Rectal smooth muscle tissue (tissue), 1 donor: ENCODE measurements around the gene OR10G8.
"Not testable (repeated sequence)": the region's sequence is repeated elsewhere in the genome, so short reads cannot be mapped to it uniquely, and the experiment has no call there.

Experiments
- H3K27ac ChIP-seq: one replicate; pipeline ENCODE4 v1.7.0; 2013; ENCODE audit warnings: low read depth, low read length, inconsistent platforms
- H3K27me3 ChIP-seq: one replicate; pipeline ENCODE4 v1.7.0; 2013; ENCODE audit warnings: low read length; ENCODE audit not compliant: control insufficient read depth, insufficient read depth
- H3K36me3 ChIP-seq: one replicate; pipeline ENCODE4 v1.7.0; 2013; ENCODE audit warnings: low read length; ENCODE audit not compliant: control insufficient read depth, insufficient read depth
- H3K4me1 ChIP-seq: one replicate; pipeline ENCODE4 v1.7.0; 2013; ENCODE audit warnings: low read length; ENCODE audit not compliant: control insufficient read depth, insufficient read depth
- H3K4me3 ChIP-seq: one replicate; pipeline ENCODE4 v1.7.0; 2013; ENCODE audit warnings: low read length
- H3K9ac ChIP-seq: one replicate; pipeline ENCODE4 v1.7.0; 2013; ENCODE audit warnings: low read length

Gene OR10G8, protein sequence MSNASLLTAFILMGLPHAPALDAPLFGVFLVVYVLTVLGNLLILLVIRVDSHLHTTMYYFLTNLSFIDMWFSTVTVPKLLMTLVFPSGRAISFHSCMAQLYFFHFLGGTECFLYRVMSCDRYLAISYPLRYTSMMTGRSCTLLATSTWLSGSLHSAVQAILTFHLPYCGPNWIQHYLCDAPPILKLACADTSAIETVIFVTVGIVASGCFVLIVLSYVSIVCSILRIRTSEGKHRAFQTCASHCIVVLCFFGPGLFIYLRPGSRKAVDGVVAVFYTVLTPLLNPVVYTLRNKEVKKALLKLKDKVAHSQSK

DNA sequence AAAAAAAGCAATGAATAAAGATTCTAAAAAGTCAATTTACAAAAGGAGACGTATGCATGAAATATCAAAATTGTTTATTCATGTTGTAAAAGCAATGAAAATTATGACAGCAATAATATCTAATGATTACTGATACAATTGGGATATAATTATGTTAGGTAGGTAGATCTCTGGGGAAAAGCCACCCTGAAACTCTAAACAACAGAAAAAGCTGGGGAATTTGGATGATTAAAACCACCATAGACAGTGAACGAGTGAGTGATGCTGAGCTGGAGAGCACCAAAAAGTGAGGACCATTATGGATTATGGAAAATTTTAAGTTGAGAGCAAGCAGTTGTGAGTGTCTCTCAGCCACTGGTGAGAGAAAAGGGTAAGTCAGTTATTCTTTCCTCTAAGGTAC, at the start of gene OR10G8:
OR10G8 (plus strand) TSS at position 301 of the 400 bp plus-strand sequence. CDS start 2,825 bp downstream, outside the sequence.
- Histone ChIP-seq H3K9ac (no peak within 1 kb of the TSS), H3K36me3 (no peaks in the 10 kb centered on the region), H3K27me3 (no peaks in the 10 kb centered on the region), H3K4me3 (no peak within 1 kb of the TSS), H3K27ac (no peak within 1 kb of the TSS), H3K4me1 (no peaks in the 10 kb centered on the region)

DNA sequence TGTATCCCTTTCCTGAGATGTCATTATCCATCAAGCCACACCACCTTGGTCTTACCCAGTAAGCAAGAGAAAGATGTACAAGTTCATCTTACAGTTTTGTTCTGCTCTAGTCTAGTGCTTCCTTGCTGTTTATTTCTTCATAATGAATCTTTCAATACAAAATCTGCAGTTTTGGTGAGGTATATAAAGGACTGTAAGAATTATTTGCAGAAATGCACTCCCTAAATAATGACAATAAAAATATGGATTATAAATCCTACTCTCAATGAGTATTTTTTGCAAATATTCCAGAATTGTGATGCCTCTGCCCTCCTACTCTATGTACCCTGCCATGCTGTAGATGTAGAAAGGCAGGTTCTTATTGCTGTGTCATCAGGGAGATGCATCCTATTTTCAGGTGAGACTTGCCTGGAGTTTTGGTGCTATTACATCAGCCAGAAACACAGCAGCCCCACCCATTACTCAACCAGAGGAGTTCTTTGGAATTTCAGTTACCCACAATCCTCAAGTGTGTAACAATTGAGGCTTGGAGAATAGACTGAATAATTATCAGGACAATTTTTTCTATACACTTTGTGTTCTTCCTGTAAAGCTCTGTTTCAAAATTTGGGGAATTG, 48.8 kb upstream of the OR10G8 start, which contains the start of gene OR10S1:
OR10S1 (minus strand) TSS at position 51 of the 617 bp plus-strand sequence. CDS start 117 bp downstream, outside the sequence.
- Histone ChIP-seq H3K27ac (no peak within 1 kb of the TSS), H3K4me1 (no peaks in the 10 kb centered on the region), H3K9ac (no peak within 1 kb of the TSS), H3K27me3 (no peaks in the 10 kb centered on the region), H3K4me3 (no peak within 1 kb of the TSS), H3K36me3 (no peaks in the 10 kb centered on the region)

DNA sequence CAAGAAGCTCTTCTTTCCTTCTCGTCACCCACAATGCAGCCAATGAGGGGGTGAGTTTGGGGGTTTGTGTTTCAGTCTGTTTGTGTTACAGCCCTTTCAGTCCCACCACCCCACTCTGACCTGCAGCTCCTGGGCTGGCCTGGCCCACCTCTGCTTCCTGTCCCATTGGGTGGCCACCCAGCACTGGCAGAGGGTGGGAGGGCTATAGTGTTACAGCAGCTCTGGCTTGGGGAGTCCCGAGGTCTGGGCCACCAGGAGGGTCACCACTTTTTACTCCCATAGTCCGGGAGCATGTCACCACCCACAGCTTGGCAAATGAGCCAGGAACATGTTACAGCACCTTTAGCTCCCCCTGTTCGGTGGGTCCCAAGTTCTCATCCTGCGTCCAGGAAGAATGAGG, 47.3 kb upstream of the OR10G8 start:
- Histone ChIP-seq H3K4me3 (no peak overlapping the region), H3K4me1 (no peaks in the 10 kb centered on the region), H3K27ac (no peak overlapping the region), H3K27me3 (no peaks in the 10 kb centered on the region), H3K9ac (no peak overlapping the region), H3K36me3 (no peaks in the 10 kb centered on the region)

DNA sequence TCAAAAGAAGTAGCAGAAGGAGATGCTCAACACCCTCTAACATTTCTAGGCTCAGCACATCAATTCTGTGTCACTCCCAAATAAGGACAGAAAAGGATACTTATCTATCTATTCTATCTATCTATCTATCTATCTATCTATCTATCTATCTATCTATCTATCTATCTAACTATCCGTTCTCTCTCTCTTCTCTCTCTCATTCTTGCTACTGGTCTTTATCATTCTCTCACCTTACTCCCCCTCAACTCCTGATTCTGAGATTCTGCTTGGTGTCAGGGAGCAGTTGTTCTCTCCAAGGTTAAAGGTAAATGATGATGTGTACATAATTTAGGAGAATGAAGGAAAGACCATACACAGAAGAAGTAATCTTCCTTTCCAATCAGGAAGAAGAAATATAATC, 31.5 kb upstream of the OR10G8 start, which contains the start of gene OR10G6:
OR10G6 (minus strand) TSS at position 43 of the 400 bp plus-strand sequence; CDS start at position 43, 0 bp downstream.
- Histone ChIP-seq H3K27me3 (no peaks in the 10 kb centered on the region), H3K4me3 (no peak within 1 kb of the TSS), H3K27ac (no peak within 1 kb of the TSS), H3K36me3 (no peaks in the 10 kb centered on the region), H3K4me1 (no peaks in the 10 kb centered on the region), H3K9ac (no peak within 1 kb of the TSS)

DNA sequence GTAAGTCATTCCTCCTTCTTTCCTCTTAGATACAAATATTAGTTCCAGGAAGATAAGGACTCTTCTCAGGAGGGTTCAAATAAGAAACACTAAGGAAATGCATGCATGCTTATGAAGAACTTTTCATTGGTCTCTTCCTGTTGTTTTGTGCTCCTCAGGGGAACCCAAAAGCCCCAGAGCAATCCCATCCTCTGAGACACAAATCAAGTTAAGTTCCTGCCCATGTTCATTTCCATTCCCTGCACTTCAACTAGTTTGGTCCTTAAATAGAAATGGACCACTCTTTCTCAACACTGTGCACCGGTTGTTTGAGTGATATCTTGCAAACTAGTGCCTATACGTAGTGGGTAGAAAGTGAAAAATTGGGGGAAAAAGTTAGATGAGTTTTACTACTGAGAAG, 13.9 kb upstream of the OR10G8 start, which contains the start of gene OR10G4:
OR10G4 (plus strand) TSS at position 301 of the 400 bp plus-strand sequence. CDS start 2,578 bp downstream, outside the sequence.
- H3K4me3 ChIP-seq, result no peak within 1 kb of the TSS
- no peak within 1 kb of the TSS for H3K9ac ChIP-seq
- H3K27me3 ChIP-seq, result no peaks in the 10 kb centered on the region
- no peaks in the 10 kb centered on the region for H3K36me3 ChIP-seq
- no peak within 1 kb of the TSS for H3K27ac ChIP-seq
- H3K4me1 ChIP-seq, result no peaks in the 10 kb centered on the region

GRCh38 chr11:124015837-124016236, 10.8 kb upstream of the OR10G8 start:
- not testable (repeated sequence) for H3K27ac ChIP-seq, H3K36me3 ChIP-seq, H3K27me3 ChIP-seq, H3K4me1 ChIP-seq, H3K9ac ChIP-seq, H3K4me3 ChIP-seq

DNA sequence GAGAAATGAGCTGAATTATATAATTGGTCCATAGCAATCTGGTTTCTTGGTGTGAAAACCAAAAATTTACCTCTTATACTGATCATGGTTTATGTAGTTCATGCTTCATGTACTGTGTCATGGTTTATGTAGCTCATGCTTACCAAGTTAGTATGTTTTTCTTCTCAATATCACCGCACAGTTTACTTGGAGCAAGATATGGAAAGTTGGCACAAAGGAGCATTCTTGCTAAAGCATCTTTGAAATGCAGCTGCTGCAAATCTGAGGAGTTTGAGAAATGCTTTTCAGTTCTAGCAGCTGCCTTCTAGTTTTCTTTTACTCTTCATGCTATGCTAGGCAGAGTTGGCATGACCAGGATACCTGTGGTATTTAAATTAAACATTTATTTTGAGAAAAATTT, 10.1 kb downstream of the OR10G8 start:
- Histone ChIP-seq H3K4me1 (no peaks in the 10 kb centered on the region), H3K4me3 (no peak overlapping the region), H3K36me3 (no peaks in the 10 kb centered on the region)

GRCh38 chr11:124039557-124039956, 13.0 kb downstream of the OR10G8 start:
- H3K27ac ChIP-seq, result no peak overlapping the region
- H3K27me3 ChIP-seq, result no peaks in the 10 kb centered on the region
- no peaks in the 10 kb centered on the region for H3K36me3 ChIP-seq
- no peak overlapping the region for H3K9ac ChIP-seq
- H3K4me1 ChIP-seq, result no peaks in the 10 kb centered on the region
- H3K4me3 ChIP-seq, result no peak overlapping the region

More for the DNA sequence above, 10.1 kb downstream of the OR10G8 start:
- H3K9ac ChIP-seq, result no peak overlapping the region
- H3K27me3 ChIP-seq, result no peaks in the 10 kb centered on the region
- H3K27ac ChIP-seq, result no peak overlapping the region

GRCh38 chr11:124041254-124041653, 14.7 kb downstream of the OR10G8 start, which contains the start of gene OR10G7:
Gene OR10G7 (minus strand): TSS chr11:124041325. CDS start chr11:124039001, 2,324 bp downstream.
- H3K4me3 ChIP-seq, result no peak within 1 kb of the TSS

GRCh38 chr11:124043420-124043819, 16.8 kb downstream of the OR10G8 start:
- H3K27ac ChIP-seq, result no peak overlapping the region
- no peak overlapping the region for H3K9ac ChIP-seq
- H3K4me1 ChIP-seq, result no peaks in the 10 kb centered on the region
- H3K4me3 ChIP-seq, result no peak overlapping the region
- H3K36me3 ChIP-seq, result no peaks in the 10 kb centered on the region
- no peaks in the 10 kb centered on the region for H3K27me3 ChIP-seq

More at GRCh38 chr11:124041254-124041653, 14.7 kb downstream of the OR10G8 start, which contains the start of gene OR10G7:
- Histone ChIP-seq H3K4me1 (no peaks in the 10 kb centered on the region), H3K27ac (no peak within 1 kb of the TSS), H3K27me3 (no peaks in the 10 kb centered on the region), H3K36me3 (no peaks in the 10 kb centered on the region), H3K9ac (no peak within 1 kb of the TSS)

- Histone ChIP-seq H3K4me1 (no peaks in the 10 kb centered on the region), H3K27me3 (no peaks in the 10 kb centered on the region)
Observed at GRCh38 chr11:124050748-124051147, 24.1 kb downstream of the OR10G8 start.

DNA sequence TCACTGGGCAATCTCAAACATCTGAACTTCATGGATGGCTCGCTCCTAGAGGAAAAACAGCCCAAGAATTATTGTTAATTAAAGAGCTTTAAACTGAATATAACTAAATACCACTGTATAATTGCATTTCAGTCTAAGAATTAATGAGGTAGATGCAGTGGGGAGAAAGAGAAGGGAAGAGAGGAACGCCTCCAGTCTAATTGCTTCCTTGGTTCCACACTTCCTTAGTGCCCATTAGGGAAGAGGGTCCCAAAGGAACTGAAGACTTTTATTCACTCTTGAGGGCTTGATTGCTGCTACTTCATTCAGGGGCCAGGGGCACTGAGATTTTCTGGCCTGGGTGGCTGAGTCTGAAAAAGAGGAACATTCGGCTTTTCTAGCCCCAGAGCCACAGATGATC, 26.4 kb downstream of the OR10G8 start:
- Histone ChIP-seq H3K27me3 (no peaks in the 10 kb centered on the region), H3K4me1 (no peaks in the 10 kb centered on the region), H3K4me3 (no peak overlapping the region), H3K36me3 (no peaks in the 10 kb centered on the region), H3K9ac (no peak overlapping the region), H3K27ac (no peak overlapping the region)

More at GRCh38 chr11:124050748-124051147, 24.1 kb downstream of the OR10G8 start:
- Histone ChIP-seq H3K9ac (no peak overlapping the region), H3K36me3 (no peaks in the 10 kb centered on the region), H3K27ac (no peak overlapping the region), H3K4me3 (no peak overlapping the region)
